Endothelial cell of umbilical vein (primary cell): Measurements from ENCODE around the gene TPR. TPM values are rescaled to one million over a fixed set of nuclear protein-coding genes. Genes with fewer than 3 reads are reported as not detected.

Experiments
- BruUV-seq: library from RNA; stranded (reverse); fragments of 400-500 nt; replicated peaks from 2 replicates; lab custom pipeline; 2021; lab: Mats Ljungman, UMichigan
- CTCF ChIA-PET: fragments of 300-600, 350-600 bp; sonication (Branson Sonifier 250); formaldehyde crosslinking; loops from one replicate; lab custom pipeline; 2021; ENCODE audit warnings: antibody characterized with exemption, inconsistent platforms; lab: Charles Lee
- POLR2A ChIA-PET: fragments of 300-600, 350-600 bp; sonication (Branson Sonifier 250); formaldehyde crosslinking; loops from one replicate; lab custom pipeline; 2021; ENCODE audit warnings: antibody characterized with exemption, inconsistent platforms; lab: Charles Lee
- DNase-seq: peaks from one replicate; pipeline ENCODE4 v3.0.0-alpha.2; 2011; ENCODE audit warnings: low read depth, low spot score
- FAIRE-seq: peaks from 2 replicates; lab custom pipeline; 2011; peaks lifted over from hg19 to GRCh38; lab: Jason Lieb, UNC
- H2AFZ ChIP-seq: 2 replicates; pipeline ENCODE4 v1.6.0; 2012; ENCODE audit warnings: low read depth, low read length, control low read depth, inconsistent platforms
- H3K27ac ChIP-seq: 2 replicates; pipeline ENCODE4 v1.5.1; 2011; ENCODE audit warnings: low read depth, mild to moderate bottlenecking, control low read depth, low read length, moderate library complexity; ENCODE audit not compliant: insufficient read depth
- H3K27me3 ChIP-seq, 2 experiments: 2 replicates each; pipeline versions ENCODE4 v1.6.0 to v1.6.1; 2011; ENCODE audit warnings: low read length in 2 of 2, mixed read lengths in 1 of 2; ENCODE audit not compliant: control insufficient read depth in 2 of 2, insufficient read depth in 2 of 2
- H3K36me3 ChIP-seq, 2 experiments: 2 replicates in 1 of 2; 3 replicates in 1 of 2; pipeline ENCODE4 v1.5.1; 2011; ENCODE audit warnings: low read length in 2 of 2, mild to moderate bottlenecking in 1 of 2, moderate library complexity in 1 of 2; ENCODE audit not compliant: control insufficient read depth in 2 of 2, insufficient read depth in 2 of 2; ENCODE audit errors: extremely low read depth in 1 of 2
- H3K4me1 ChIP-seq: 3 replicates; pipeline ENCODE4 v1.5.1; 2011; ENCODE audit warnings: mild to moderate bottlenecking, low read length; ENCODE audit not compliant: control insufficient read depth, insufficient read depth; ENCODE audit errors: extremely low read depth
- H3K4me2 ChIP-seq: 2 replicates; pipeline ENCODE4 v1.6.1; 2011; ENCODE audit warnings: low read length, control low read depth, mixed read lengths; ENCODE audit not compliant: insufficient read depth
- H3K4me3 ChIP-seq, 3 experiments: fragments of 200-600 bp in 1 of 3; sonication (generic), shearing (Covaris generic) in 1 of 3; replicated peaks in 1 of 3; 2 replicates each; pipeline ENCODE4 v1.5.1; 2011 to 2016; ENCODE audit warnings: control low read depth in 3 of 3, low read length in 3 of 3, mild to moderate bottlenecking in 2 of 3, inconsistent platforms in 1 of 3, low read depth in 1 of 3, moderate library complexity in 1 of 3; ENCODE audit not compliant: insufficient read depth in 1 of 3
- H3K79me2 ChIP-seq: 2 replicates; pipeline ENCODE4 v1.6.0; 2012; ENCODE audit warnings: low read length, inconsistent platforms; ENCODE audit not compliant: control insufficient read depth, insufficient read depth
- H3K9ac ChIP-seq: replicated peaks from 2 replicates; pipeline ENCODE3; 2011; ENCODE audit warnings: low read length, control low read depth; ENCODE audit not compliant: insufficient read depth; ENCODE audit errors: extremely low read depth
- H3K9me1 ChIP-seq: replicated peaks from 3 replicates; pipeline ENCODE4 v1.6.0; 2011; ENCODE audit warnings: mild to moderate bottlenecking, low read length; ENCODE audit not compliant: control insufficient read depth, insufficient read depth; ENCODE audit errors: extremely low read depth
- H3K9me3 ChIP-seq: replicated peaks from 2 replicates; pipeline ENCODE4 v1.5.1; 2012; ENCODE audit warnings: low read length, inconsistent platforms; ENCODE audit not compliant: control insufficient read depth, insufficient read depth
- H4K20me1 ChIP-seq: replicated peaks from 2 replicates; pipeline ENCODE3; 2011; ENCODE audit warnings: mild to moderate bottlenecking, low read length; ENCODE audit not compliant: control insufficient read depth, insufficient read depth; ENCODE audit errors: extremely low read depth
- CTCF ChIP-seq, 2 donors: IDR thresholded peaks; 1 replicate in 1 of 2; 2 replicates in 1 of 2; pipeline ENCODE4 v1.5.1; 2011; ENCODE audit warnings: low read length in 2 of 2, mild to moderate bottlenecking in 2 of 2, moderate library complexity in 2 of 2, control low read depth in 1 of 2, inconsistent platforms in 1 of 2, low read depth in 1 of 2; ENCODE audit not compliant: insufficient read depth in 1 of 2; ENCODE audit errors: extremely low read depth in 1 of 2
- EZH2 ChIP-seq: IDR thresholded peaks from 2 replicates; pipeline ENCODE4 v1.6.1; 2012; ENCODE audit warnings: borderline replicate concordance, low read depth, mild to moderate bottlenecking, moderate library complexity, low read length, inconsistent platforms; ENCODE audit not compliant: severe bottlenecking
- FOS ChIP-seq: IDR thresholded peaks from 2 replicates; pipeline ENCODE4 v1.6.1; 2011; ENCODE audit warnings: mild to moderate bottlenecking, low read length, moderate library complexity, borderline replicate concordance; ENCODE audit not compliant: insufficient read depth
- GATA2 ChIP-seq: IDR thresholded peaks from 2 replicates; pipeline ENCODE4 v1.7.0; 2011; ENCODE audit warnings: low read depth, mild to moderate bottlenecking, moderate library complexity, mixed read lengths, low read length; ENCODE audit not compliant: insufficient read length, insufficient read depth
- JUN ChIP-seq: IDR thresholded peaks from 2 replicates; pipeline ENCODE4 v1.6.1; 2011; ENCODE audit warnings: borderline replicate concordance, low read depth; ENCODE audit not compliant: insufficient read length, insufficient read depth
- MAX ChIP-seq: IDR thresholded peaks from 2 replicates; pipeline ENCODE4 v1.6.1; 2011; ENCODE audit not compliant: insufficient read depth, insufficient read length
- MYC ChIP-seq: IDR thresholded peaks from one replicate; pipeline ENCODE4 v1.6.1; 2011; ENCODE audit warnings: mild to moderate bottlenecking, low read depth, low read length
- POLR2A ChIP-seq: IDR thresholded peaks from 2 replicates; pipeline ENCODE4 v1.6.1; 2012; ENCODE audit warnings: low read depth, mild to moderate bottlenecking, control low read depth, low read length
- POLR2AphosphoS5 ChIP-seq: IDR thresholded peaks from 2 replicates; pipeline ENCODE4 v1.6.1; 2012; ENCODE audit warnings: low read depth, mild to moderate bottlenecking, control low read depth, low read length, moderate library complexity; ENCODE audit not compliant: insufficient read depth
- dilution Hi-C: fragments of 300-500 bp; cut with MboI; formaldehyde crosslinking; loops from one replicate; pipeline ENCODE4 v1.15.0; 2019; ENCODE audit warnings: low sequenced_read_pairs; ENCODE audit not compliant: extremely low pct_ligation_motif_present
- intact Hi-C: fragments of 100-400 bp; cut with micrococcal nuclease; formaldehyde crosslinking; loops from one replicate; pipeline ENCODE4 v1.10.0; 2022
- polyA plus RNA-seq, 4 experiments: library from polyadenylated mRNA; depleted of rRNA in 3 of 4; stranded (reverse) in 3 of 4; unstranded in 1 of 4; fragments of >200 nt; gene quantifications; 2 replicates each; pipeline versions ENCODE4 v1.2.1 to v1.2.3, GENCODE V29; 2011 to 2012; ENCODE audit warnings: missing spikeins in 1 of 4
- total RNA-seq: library from RNA; stranded (reverse); gene quantifications from 2 replicates; pipeline ENCODE4 v1.2.3, GENCODE V29; 2021

The TPR gene
- total and polyA plus RNA-seq, 2 donors (not counting 3 experiments of a cell fraction or from before 2014, with no cell fraction given), result 49.4 to 118 TPM

- no peaks in the 10 kb centered on the region for H3K36me3 ChIP-seq
- no peaks in the 10 kb centered on the region for H4K20me1 ChIP-seq
- FAIRE-seq, result no peak
- DNase-seq, result no peak
- BruUV-seq, result no TSS peak
- H3K9me1 ChIP-seq, result no peaks in the 10 kb centered on the region
- H3K27me3 ChIP-seq, result no peaks in the 10 kb centered on the region
- H2AFZ ChIP-seq, result no peak overlapping the region
- dilution Hi-C loops, result no loop called here
- no peak overlapping the region for H3K9ac ChIP-seq
- H3K4me3 ChIP-seq, result no peak overlapping the region
- H3K79me2 ChIP-seq, result no peaks in the 10 kb centered on the region
- ChIA-PET CTCF (no interaction called here), POLR2A (no interaction called here)
- H3K4me1 ChIP-seq, result no peaks in the 10 kb centered on the region
- no peak overlapping the region for H3K27ac ChIP-seq
- H3K4me2 ChIP-seq, result no peak overlapping the region
- no peaks in the 10 kb centered on the region for H3K9me3 ChIP-seq
- TF ChIP-seq MAX (no peak), CTCF (IDR thresholded peaks at IDR 0.05; ENCODE audit: extremely low read depth in 1 of 2, insufficient read depth in 1 of 2, low read depth in 1 of 2, low read length in 2 of 2) (no peak), GATA2 (no peak), MYC (no peak), POLR2AphosphoS5 (no peak), EZH2 (no peak), JUN (no peak), POLR2A (no peak), FOS (no peak)
- intact Hi-C loops, result no loop called here
Observed at GRCh38 chr1:186271032-186271431, 104.0 kb downstream of the TPR start.

Other genes with a start within 250 kb of the TPR start
- not detected in 2 replicates for gene PRG4, start 79.0 kb downstream of the TPR start, total RNA-seq
- not detected in 2 replicates for gene PRG4, start 79.0 kb downstream of the TPR start, polyA plus RNA-seq
- gene ODR4, start 585 bp upstream of the TPR start, total RNA-seq, result 17.3 and 18.6 TPM in 2 replicates
- 4.9 and 6.0 TPM in 2 replicates for gene ODR4, start 585 bp upstream of the TPR start, polyA plus RNA-seq
- not detected in 2 replicates for gene PDC, start 85.9 kb upstream of the TPR start, total RNA-seq
- not detected in 2 replicates for gene PDC, start 85.9 kb upstream of the TPR start, polyA plus RNA-seq